Fibroblast of lung (primary cell): ENCODE data around the gene ZC3H12C. TPM values are rescaled to one million over a fixed set of nuclear protein-coding genes. Genes with fewer than 3 reads are reported as not detected.

ENCODE experiments used
- DNase-seq, 2 donors: peaks; one replicate each; pipeline versions ENCODE4 v3.0.0 to v3.0.0-alpha.2; 2010; ENCODE audit warnings: low read depth in 2 of 2
- H2AFZ ChIP-seq: 2 replicates; pipeline ENCODE4 v1.5.1; 2012; ENCODE audit warnings: low read length, control low read depth, inconsistent platforms
- H3K27ac ChIP-seq: 2 replicates; pipeline ENCODE4 v1.5.1; 2011; ENCODE audit warnings: low read length, control low read depth; ENCODE audit not compliant: insufficient read depth
- H3K27me3 ChIP-seq: 2 replicates; pipeline ENCODE4 v1.5.1; 2011; ENCODE audit warnings: mild to moderate bottlenecking, low read length; ENCODE audit not compliant: control insufficient read depth, insufficient read depth
- H3K36me3 ChIP-seq: 2 replicates; pipeline ENCODE4 v1.5.1; 2011; ENCODE audit warnings: low read length; ENCODE audit not compliant: control insufficient read depth, insufficient read depth
- H3K4me1 ChIP-seq: 2 replicates; pipeline ENCODE4 v1.5.1; 2011; ENCODE audit warnings: low read length; ENCODE audit not compliant: control insufficient read depth, insufficient read depth; ENCODE audit errors: extremely low read depth
- H3K4me2 ChIP-seq: 2 replicates; pipeline ENCODE4 v1.5.1; 2011; ENCODE audit warnings: low read length, control low read depth; ENCODE audit not compliant: insufficient read depth; ENCODE audit errors: extremely low read depth
- H3K4me3 ChIP-seq, 4 experiments: fragments of 200-600 bp in 1 of 4; sonication (generic) in 1 of 4; replicated peaks in 1 of 4; 2 replicates each; pipeline ENCODE4 v1.5.1; 2011 to 2016; ENCODE audit warnings: low read length in 4 of 4, low read depth in 3 of 4, mild to moderate bottlenecking in 3 of 4, control low read depth in 2 of 4, inconsistent platforms in 1 of 4, mixed read lengths in 1 of 4; ENCODE audit not compliant: insufficient read depth in 1 of 4; ENCODE audit errors: control extremely low read depth in 1 of 4
- H3K79me2 ChIP-seq: 2 replicates; pipeline ENCODE4 v1.5.1; 2012; ENCODE audit warnings: mild to moderate bottlenecking, low read length, inconsistent platforms; ENCODE audit not compliant: control insufficient read depth, insufficient read depth
- H3K9ac ChIP-seq: 2 replicates; pipeline ENCODE4 v1.5.1; 2011; ENCODE audit warnings: mild to moderate bottlenecking, low read length, control low read depth; ENCODE audit not compliant: insufficient read depth
- H3K9me3 ChIP-seq: 2 replicates; pipeline ENCODE4 v1.5.1; 2012; ENCODE audit warnings: low read depth, low read length; ENCODE audit not compliant: control insufficient read depth, insufficient read depth
- H4K20me1 ChIP-seq: 2 replicates; pipeline ENCODE4 v1.5.1; 2011; ENCODE audit warnings: low read length; ENCODE audit not compliant: control insufficient read depth, insufficient read depth; ENCODE audit errors: extremely low read depth
- CTCF ChIP-seq, 2 donors: IDR thresholded peaks in 1 of 2; conservative IDR thresholded peaks in 1 of 2; 1 replicate in 1 of 2; 2 replicates in 1 of 2; pipeline ENCODE4 v1.5.1; 2011 to 2012; ENCODE audit warnings: low read length in 2 of 2, control low read depth in 1 of 2, inconsistent platforms in 1 of 2, low read depth in 1 of 2, mild to moderate bottlenecking in 1 of 2
- EZH2 ChIP-seq: IDR thresholded peaks from 2 replicates; pipeline ENCODE4 v1.5.1; 2012; ENCODE audit warnings: low read length, control low read depth, mild to moderate bottlenecking; ENCODE audit errors: missing control alignments
- polyA plus RNA-seq, 2 donors: library from polyadenylated mRNA; depleted of rRNA in 1 of 2; stranded (reverse) in 1 of 2; unstranded in 1 of 2; fragments of >200 nt; gene quantifications; 2 replicates each; pipeline ENCODE4 v1.2.1, GENCODE V29; 2011 to 2012; ENCODE audit warnings: missing spikeins in 1 of 2
- total RNA-seq: library from RNA; depleted of rRNA; stranded (reverse); fragments of >200 nt; gene quantifications from 2 replicates; pipeline ENCODE4 v1.2.1, GENCODE V29; 2014

Gene ZC3H12C
- total and polyA plus RNA-seq, 2 donors (not counting 1 experiment from before 2014, with no cell fraction given) = 7.2 to 10.1 TPM

GRCh38 chr11:110072930-110073329 lies 20.3 kb upstream of the ZC3H12C start:
- H3K4me2 ChIP-seq = no peak overlapping the region
- H3K4me3 ChIP-seq = no peak overlapping the region
- no peaks in the 10 kb centered on the region for H3K9me3 ChIP-seq
- H2AFZ ChIP-seq = no peak overlapping the region
- no peak for DNase-seq
- H3K27me3 ChIP-seq = no peaks in the 10 kb centered on the region
- no peak overlapping the region for H3K27ac ChIP-seq
- no peaks in the 10 kb centered on the region for H3K79me2 ChIP-seq
- TF ChIP-seq CTCF (conservative IDR thresholded peaks at IDR 0.05 in 1 of 2, IDR thresholded peaks at IDR 0.05 in 1 of 2; ENCODE audit: low read depth in 1 of 2, low read length in 2 of 2) (no peak), EZH2 (no peak)
- H4K20me1 ChIP-seq = no peaks in the 10 kb centered on the region
- H3K4me1 ChIP-seq = peaks cover 8% of the 10 kb centered on the region
- no peaks in the 10 kb centered on the region for H3K36me3 ChIP-seq
- no peak overlapping the region for H3K9ac ChIP-seq

- Histone ChIP-seq H2AFZ (no peak overlapping the region), H3K9ac (no peak overlapping the region), H3K4me2 (no peak overlapping the region), H3K36me3 (no peaks in the 10 kb centered on the region), H3K79me2 (no peaks in the 10 kb centered on the region), H3K27me3 (no peaks in the 10 kb centered on the region), H3K9me3 (no peaks in the 10 kb centered on the region), H4K20me1 (no peaks in the 10 kb centered on the region), H3K27ac (no peak overlapping the region), H3K4me3 (no peak overlapping the region), H3K4me1 (peaks cover 5% of the 10 kb centered on the region)
- TF ChIP-seq CTCF (conservative IDR thresholded peaks at IDR 0.05 in 1 of 2, IDR thresholded peaks at IDR 0.05 in 1 of 2; ENCODE audit: low read depth in 1 of 2, low read length in 2 of 2) (no peak), EZH2 (no peak)
- no peak for DNase-seq
These were observed 18.7 kb upstream of the ZC3H12C start for GRCh38 chr11:110074499-110074898.

- Histone ChIP-seq H3K9ac (no peak overlapping the region), H2AFZ (no peak overlapping the region), H4K20me1 (no peaks in the 10 kb centered on the region), H3K36me3 (no peaks in the 10 kb centered on the region), H3K27me3 (no peaks in the 10 kb centered on the region), H3K79me2 (no peaks in the 10 kb centered on the region), H3K4me1 (peaks cover 5% of the 10 kb centered on the region), H3K9me3 (no peaks in the 10 kb centered on the region), H3K4me3 (no peak overlapping the region), H3K27ac (no peak overlapping the region), H3K4me2 (no peak overlapping the region)
- peak in 1 of 2 donors; percentile 51 for DNase-seq
- no peak for TF ChIP-seq EZH2
- no peak for TF ChIP-seq CTCF (conservative IDR thresholded peaks at IDR 0.05 in 1 of 2, IDR thresholded peaks at IDR 0.05 in 1 of 2; ENCODE audit: low read depth in 1 of 2, low read length in 2 of 2)
These were observed 17.9 kb upstream of the ZC3H12C start for GRCh38 chr11:110075105-110075846.
